SW480 (cell line): Measurements from ENCODE around the gene SCO1.
"Not testable (repeated sequence)": the region's sequence is repeated elsewhere in the genome, so short reads cannot be mapped to it uniquely, and the experiment has no call there.

Experiments used
- DNase-seq: peaks from one replicate; pipeline ENCODE4 v3.0.0-alpha.2; 2016; ENCODE audit warnings: low spot score

The SCO1 gene

DNA sequence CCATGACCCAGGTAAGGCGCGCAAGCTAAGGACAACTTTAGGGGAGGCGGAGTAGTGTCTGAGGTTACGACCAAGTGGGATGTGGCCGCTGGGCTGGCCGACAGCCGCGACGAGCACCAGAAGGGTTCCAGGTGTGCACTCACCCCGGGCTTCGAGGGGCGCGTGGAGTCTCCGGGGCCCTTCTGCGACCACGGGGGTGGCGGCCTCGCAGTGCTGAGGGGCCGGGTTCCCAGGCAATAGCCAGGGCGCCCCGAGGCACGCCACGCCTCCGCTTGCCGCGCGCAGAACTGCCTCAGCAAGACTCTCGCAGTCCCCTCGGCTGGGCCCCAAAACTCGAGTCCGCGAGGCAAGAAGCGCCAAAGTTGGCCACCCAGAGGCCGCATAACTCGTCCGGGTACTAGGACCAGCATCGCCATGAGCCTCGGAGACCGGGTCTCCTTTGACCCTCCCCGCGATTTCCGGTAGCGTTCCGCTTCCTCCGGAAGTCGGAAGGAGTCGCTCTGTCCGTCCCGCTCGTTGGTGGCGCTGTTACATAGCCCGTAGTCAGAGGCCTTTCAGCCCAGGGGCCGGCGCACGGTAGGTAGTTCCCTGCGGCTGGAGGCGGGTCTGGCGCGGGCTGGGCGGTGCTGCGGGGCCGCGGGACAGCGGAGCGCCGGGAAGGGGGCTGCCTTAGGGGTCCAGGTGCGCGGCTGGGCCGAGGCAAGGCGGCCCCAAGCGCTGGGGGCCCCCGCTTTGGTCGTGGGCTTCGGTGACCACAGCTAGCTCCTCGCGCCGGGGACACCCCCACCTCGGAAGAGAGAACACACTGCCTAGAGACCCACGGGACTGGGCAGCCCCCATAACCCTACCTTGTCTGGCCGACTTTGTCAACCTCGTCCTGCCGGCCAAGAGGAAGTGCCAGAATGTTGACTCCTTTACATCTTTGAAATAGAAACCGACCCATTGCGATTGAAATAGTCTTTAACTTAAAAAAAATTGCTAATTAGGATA is at the start of gene SCO1, which contains the start of gene ADPRM:
TSS of gene SCO1 (minus strand) at position 442 of the 990 bp plus-strand sequence. CDS start at position 416, 26 bp downstream.
TSS of gene ADPRM (plus strand) at position 503 of the 990 bp plus-strand sequence. CDS start 7,333 bp downstream, outside the sequence.
- DNase-seq, result peak; percentile 93

DNA sequence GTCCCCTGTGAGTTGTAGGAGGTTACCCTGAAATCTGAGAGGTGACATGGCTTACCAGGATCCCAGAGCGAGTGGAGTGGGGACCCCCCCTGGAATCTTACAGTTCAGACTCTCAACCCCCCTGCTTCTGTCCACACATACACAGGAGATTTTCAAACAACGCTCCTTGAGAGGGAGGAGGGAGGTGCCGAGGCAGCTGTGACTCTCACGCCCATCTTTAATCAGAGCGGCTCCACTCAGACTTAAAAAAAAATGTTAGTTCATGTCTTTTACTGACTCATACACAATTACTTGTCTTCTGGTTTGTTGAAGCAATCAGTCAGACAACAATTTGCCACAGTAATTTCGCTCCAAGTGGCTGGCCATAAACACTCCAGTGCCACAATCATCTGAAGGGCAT is 47.9 kb upstream of the SCO1 start:
- no peak for DNase-seq

- DNase-seq, result no peak
Observed at GRCh38 chr17:10744501-10745000, 47.2 kb upstream of the SCO1 start.

GRCh38 chr17:10743316-10744009 is 46.1 kb upstream of the SCO1 start:
- DNase-seq, result no peak

DNA sequence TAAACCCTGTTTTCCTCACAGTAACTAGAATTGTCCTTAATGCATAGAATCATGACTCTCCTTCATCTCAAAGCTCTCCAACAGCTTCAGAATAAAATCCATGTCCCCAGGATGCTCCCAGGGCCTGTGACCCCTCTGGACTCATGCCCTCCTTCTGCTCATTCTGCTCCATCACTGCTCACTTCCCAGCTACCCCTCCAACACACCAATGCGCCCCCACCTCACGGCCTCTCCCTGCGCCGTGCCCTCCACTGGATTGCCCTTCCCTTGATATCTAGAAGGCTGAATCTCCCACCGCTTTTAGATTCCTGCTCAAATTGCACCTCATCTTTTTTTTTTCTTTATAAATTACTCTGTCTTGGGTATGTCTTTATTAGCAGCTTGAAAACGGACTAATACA is 45.1 kb upstream of the SCO1 start:
- no peak for DNase-seq

DNA sequence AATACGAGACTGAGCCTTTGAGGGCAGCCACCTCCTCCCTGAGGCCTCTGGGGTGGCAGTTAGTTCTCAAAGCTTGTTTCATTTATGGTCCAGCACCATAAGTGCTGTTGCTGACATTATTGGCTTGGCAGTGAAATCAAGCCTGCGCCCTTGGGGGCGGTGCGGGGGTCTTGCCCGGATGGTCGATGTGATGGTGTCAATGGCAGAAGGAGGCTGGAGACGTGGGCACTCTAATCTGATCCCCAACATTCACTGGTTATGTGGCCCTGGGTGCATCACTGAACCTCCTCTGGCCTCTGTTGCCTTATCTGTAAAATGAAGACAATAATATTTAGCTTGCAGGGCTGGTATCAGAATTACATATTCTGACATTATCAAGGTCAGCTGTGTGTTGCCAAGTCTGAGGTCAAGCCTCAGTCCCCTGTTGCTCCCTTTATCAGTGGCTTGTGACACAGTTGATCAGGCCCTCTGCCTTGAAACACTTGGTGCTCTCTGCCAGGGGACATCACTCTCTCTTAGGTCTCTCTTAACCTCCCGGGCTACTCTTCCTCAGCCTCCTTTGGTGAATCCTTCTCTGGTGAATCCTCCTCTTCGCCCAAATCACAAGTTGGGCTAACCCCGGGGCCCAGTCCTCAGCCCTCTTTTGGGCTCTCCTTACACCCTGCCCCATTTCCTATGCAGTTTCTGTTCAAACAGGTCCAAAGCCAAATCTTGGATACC is 44.2 kb upstream of the SCO1 start:
- DNase-seq, result no peak

DNA sequence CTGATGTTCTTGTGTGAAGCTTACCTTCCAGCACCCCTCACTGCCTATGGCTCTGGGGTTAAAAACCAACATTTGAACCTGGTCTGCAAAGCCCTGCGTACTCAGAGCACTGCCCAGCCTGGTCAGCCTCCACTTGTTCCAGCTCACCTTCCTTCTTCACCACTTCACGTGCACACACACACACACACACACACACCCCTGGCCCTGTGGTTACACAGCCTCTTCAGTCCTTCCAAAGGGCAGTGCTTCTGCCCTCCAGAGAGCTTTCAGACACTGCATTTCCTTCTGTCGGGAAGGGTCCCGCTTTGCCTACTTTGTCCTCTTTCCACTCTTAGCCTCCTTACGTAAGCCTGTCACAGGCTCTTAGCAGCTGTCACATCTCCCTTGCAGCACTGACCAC is 42.1 kb upstream of the SCO1 start:
- no peak for DNase-seq

DNA sequence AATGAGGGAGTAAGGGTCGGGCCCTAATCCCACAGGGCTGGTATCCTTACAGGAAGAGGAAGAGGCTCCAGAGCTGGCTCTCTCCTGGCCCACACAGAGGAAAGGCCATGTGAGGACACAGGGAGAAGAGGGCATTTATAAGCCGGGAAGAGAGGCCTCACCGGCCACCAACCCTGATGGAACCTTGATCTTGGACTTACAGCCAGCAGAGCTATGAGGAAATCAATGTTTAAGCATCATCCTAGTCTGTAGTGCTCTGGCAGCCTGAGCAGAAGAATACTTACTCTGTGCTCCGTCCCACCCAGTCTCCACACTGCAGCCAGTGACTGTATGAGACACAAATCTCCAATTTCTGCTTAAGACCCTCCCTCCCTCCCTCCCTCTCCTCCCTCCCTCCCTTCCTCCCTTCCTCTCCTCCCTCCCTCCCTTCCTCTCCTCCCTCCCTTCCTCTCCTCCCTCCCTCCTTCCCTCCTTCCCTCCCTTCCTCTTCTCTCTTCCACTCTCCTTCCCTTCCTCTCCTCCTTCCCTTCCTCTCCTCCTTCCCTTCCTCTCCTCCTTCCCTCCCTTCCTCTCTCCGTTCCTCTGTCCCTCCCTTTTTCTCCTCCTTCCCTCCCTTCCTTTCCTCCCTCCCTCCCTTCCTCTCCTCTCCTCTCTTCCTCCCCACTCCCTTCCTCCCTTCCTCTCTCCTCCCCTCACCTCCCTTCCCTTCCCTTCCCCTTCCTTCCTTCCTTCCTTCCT is 41.4 kb upstream of the SCO1 start:
- no peak for DNase-seq

- DNase-seq, result no peak
Observed at GRCh38 chr17:10737736-10738135, 40.4 kb upstream of the SCO1 start.

- DNase-seq, result peak; percentile 52
Observed at GRCh38 chr17:10737168-10737622, 39.9 kb upstream of the SCO1 start.

- DNase-seq, result no peak
Observed at GRCh38 chr17:10735821-10736220, 38.5 kb upstream of the SCO1 start.

GRCh38 chr17:10735251-10735650 is 37.9 kb upstream of the SCO1 start:
- no peak for DNase-seq

GRCh38 chr17:10733666-10734065 is 36.3 kb upstream of the SCO1 start:
- no peak for DNase-seq

DNA sequence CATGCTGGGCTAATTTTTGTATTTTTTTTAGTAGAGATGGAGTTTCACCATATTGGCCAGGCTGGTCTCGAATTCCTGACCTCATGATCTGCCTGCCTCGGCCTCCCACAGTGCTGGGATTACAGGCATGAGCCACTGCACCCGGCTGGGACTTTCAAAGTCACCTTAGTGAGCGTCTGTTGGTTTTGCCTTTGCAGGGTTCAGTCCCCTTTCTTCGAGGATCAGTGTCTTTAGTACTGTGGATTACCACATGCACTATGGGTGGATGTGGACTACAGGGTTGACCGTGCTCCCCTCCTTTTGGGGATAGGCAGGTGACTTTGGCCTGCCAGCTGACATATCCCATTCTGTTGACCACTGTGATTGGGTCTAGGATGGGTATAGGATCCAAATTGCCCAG is 34.8 kb upstream of the SCO1 start:
- DNase-seq, result not testable (repeated sequence)

DNA sequence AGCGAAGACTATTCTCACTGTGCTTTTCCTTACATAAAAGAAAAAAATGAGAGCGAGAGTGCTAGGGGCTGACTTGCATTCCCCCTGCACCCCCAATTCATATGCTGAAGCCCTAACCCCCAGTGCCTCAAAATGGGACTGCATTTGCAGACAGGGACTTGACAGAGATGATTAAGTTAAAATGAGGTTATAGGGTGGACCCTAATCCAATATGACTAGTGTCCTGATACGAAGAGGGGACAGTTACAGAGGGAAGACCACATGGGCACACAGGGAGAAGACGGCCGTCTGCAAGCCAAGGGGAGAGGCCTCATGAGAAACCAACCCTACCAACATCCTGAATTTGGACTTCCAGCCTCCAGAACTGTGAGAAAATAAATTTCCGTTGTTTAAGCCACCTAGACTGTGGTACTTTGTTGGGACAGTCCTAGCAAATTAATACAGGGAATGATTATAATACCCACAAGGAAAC is 34.1 kb upstream of the SCO1 start:
- DNase-seq, result no peak

- not testable (repeated sequence) for DNase-seq
Observed at GRCh38 chr17:10730247-10730646, 32.9 kb upstream of the SCO1 start.

- no peak for DNase-seq
Observed at GRCh38 chr17:10729334-10730193, 32.2 kb upstream of the SCO1 start, which contains the start of gene TMEM220. Gene TMEM220 (minus strand): TSS chr17:10730023. CDS start chr17:10729851, 172 bp downstream.

- no peak for DNase-seq
Observed at GRCh38 chr17:10728331-10728892, 31.1 kb upstream of the SCO1 start.

DNA sequence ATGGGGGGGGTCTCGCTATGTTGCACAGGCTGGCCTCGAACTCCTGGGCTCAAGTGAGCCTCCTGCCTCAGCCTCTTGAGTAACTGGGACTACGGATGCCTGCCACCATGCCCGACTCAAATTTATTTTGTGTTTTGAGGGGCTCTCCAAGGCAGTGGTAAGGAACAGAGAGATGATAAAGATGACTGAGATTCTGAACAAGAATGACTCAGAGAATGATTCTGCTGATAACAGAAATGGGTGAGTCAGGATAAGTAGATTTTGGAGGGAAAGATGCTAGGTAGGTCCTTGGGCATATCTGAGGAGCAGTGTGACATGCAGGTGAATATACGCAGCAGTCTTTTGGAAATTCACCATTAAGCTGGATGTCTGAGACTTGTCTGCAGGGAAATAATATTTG is 29.9 kb upstream of the SCO1 start:
- DNase-seq, result no peak

GRCh38 chr17:10726196-10726595 is 28.9 kb upstream of the SCO1 start:
- no peak for DNase-seq
